PC-9 (cell line): ENCODE measurements around the gene RCBTB1. TPM values are rescaled to one million over a fixed set of nuclear protein-coding genes. Genes with fewer than 3 reads are reported as not detected.
"Not testable (repeated sequence)": the region's sequence is repeated elsewhere in the genome, so short reads cannot be mapped to it uniquely, and the experiment has no call there.

ENCODE experiments used
- BruUV-seq: library from RNA; stranded (reverse); fragments of 400-500 nt; replicated peaks from 2 replicates; lab custom pipeline; 2021; lab: Mats Ljungman, UMichigan
- CTCF ChIA-PET: fragments of 300-600 bp; sonication (Branson Sonifier 250); formaldehyde crosslinking; loops from one replicate; lab custom pipeline; 2022; ENCODE audit warnings: antibody characterized with exemption; lab: Charles Lee
- POLR2A ChIA-PET: fragments of 300-600 bp; sonication (Branson Sonifier 250); formaldehyde crosslinking; loops from one replicate; lab custom pipeline; 2022; ENCODE audit warnings: antibody characterized with exemption; ENCODE audit not compliant: unreplicated experiment; lab: Charles Lee
- DNase-seq, 2 experiments: peaks; one replicate each; pipeline versions ENCODE4 v3.0.0 to v3.0.0-alpha.2; 2015 to 2022; ENCODE audit warnings: mixed read lengths in 1 of 2
- H2AFZ ChIP-seq: fragments of 200-600 bp; sonication (generic); 2 replicates; pipeline ENCODE4 v1.8.1; 2017; ENCODE audit warnings: antibody characterized with exemption
- H3F3A ChIP-seq: fragments of 200-600 bp; sonication (generic); 2 replicates; pipeline ENCODE4 v1.8.1; 2017; ENCODE audit warnings: antibody characterized with exemption, mild to moderate bottlenecking, low read depth; ENCODE audit not compliant: insufficient read depth
- H3K27ac ChIP-seq: fragments of 200-600 bp; sonication (generic); 2 replicates; pipeline ENCODE4 v1.6.1; 2016; ENCODE audit warnings: mixed run types
- H3K27me3 ChIP-seq: fragments of 200-600 bp; sonication (generic); 2 replicates; pipeline ENCODE4 v1.6.1; 2016; ENCODE audit warnings: low read depth, mixed run types; ENCODE audit not compliant: insufficient read depth
- H3K36me3 ChIP-seq: fragments of 200-600 bp; sonication (generic); 2 replicates; pipeline ENCODE4 v1.6.1; 2016; ENCODE audit warnings: low read depth, mixed run types
- H3K4me1 ChIP-seq: fragments of 200-600 bp; sonication (generic); replicated peaks from 2 replicates; pipeline ENCODE4 v1.6.1; 2016; ENCODE audit warnings: mixed run types; ENCODE audit not compliant: insufficient read depth
- H3K4me2 ChIP-seq: fragments of 200-600 bp; sonication (generic); 2 replicates; pipeline ENCODE4 v1.6.1; 2017; ENCODE audit warnings: mixed run types
- H3K4me3 ChIP-seq: fragments of 200-600 bp; sonication (generic); 2 replicates; pipeline ENCODE4 v1.6.1; 2016; ENCODE audit warnings: mixed run types
- H3K79me2 ChIP-seq: fragments of 200-600 bp; sonication (generic); 2 replicates; pipeline ENCODE4 v1.6.1; 2017; ENCODE audit warnings: low read depth, mixed run types
- H3K9me2 ChIP-seq: fragments of 200-600 bp; sonication (generic); 2 replicates; pipeline ENCODE4 v1.8.1; 2017; ENCODE audit warnings: mild to moderate bottlenecking; ENCODE audit not compliant: insufficient read depth
- H3K9me3 ChIP-seq: fragments of 200-600 bp; sonication (generic); 2 replicates; pipeline ENCODE4 v1.8.1; 2016; ENCODE audit warnings: low read depth; ENCODE audit not compliant: insufficient read depth
- H4K20me1 ChIP-seq: fragments of 200-600 bp; sonication (generic); 2 replicates; pipeline ENCODE4 v1.8.1; 2017; ENCODE audit not compliant: insufficient read depth
- EZH2 ChIP-seq: fragments of 200-600 bp; sonication (generic); IDR thresholded peaks from 2 replicates; pipeline ENCODE4 v1.8.0; 2017; ENCODE audit warnings: antibody characterized with exemption, low read depth
- intact Hi-C: fragments of 100-400 bp; cut with micrococcal nuclease; formaldehyde crosslinking; loops from one replicate; pipeline ENCODE4 v1.10.0; 2022; ENCODE audit not compliant: unreplicated experiment
- total RNA-seq: library from RNA; stranded (reverse); gene quantifications from 2 replicates; pipeline ENCODE4 v1.2.3, GENCODE V29; 2021
- TF ChIP-seq, protein P1 (sequence below): fragments of 200-600 bp; sonication (generic); conservative IDR thresholded peaks from 2 replicates; pipeline ENCODE4 v1.6.1; 2017; ENCODE audit warnings: mixed run types, antibody characterized with exemption, mild to moderate bottlenecking, moderate library complexity

Gene RCBTB1
- total RNA-seq, 1 experiment from 2014 or later, result 16.1 TPM

DNA sequence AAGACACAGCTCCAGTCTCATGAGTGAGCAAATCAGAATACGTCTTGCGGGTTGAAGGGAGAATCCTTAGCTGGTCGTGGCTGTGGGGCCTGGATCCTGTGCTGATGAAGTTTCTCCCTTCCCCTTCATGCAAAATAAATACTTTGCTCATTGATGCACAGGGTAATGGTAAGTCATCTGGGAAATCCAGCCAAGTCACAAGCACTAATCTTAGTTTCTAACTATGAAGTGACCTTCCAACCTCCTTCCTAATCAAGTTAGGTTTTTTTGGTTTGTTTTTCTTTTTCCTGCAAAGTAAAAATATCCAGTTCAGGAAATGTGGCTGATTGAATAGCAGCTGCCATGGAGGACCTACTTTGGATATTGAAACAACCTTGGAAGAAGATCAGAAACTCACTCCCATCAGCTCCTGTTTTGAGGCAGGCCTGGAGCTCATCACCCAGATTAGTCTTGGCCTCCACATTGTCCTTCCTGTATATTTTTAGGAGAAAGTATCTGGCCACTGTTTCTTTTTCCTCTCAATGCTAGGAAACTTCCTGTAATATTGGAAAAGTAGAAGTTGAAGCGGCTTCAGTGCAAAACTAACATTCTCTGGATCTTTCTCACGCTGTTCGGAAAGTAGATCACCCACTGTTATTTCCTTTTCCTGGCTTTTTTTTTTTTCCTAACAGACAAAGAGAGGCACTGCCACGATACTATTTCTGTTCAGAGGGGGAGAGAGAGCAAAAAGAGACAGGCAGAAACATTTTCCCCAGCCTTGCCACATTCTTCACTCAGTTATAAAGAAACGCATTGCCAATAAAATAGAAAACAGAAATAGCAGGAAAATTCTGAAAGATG is 30.7 kb upstream of the RCBTB1 start:
- Histone ChIP-seq H4K20me1 (no peaks in the 10 kb centered on the region), H2AFZ (no peak overlapping the region), H3K27me3 (no peaks in the 10 kb centered on the region), H3K9me2 (no peaks in the 10 kb centered on the region), H3K4me3 (no peak overlapping the region), H3K79me2 (no peaks in the 10 kb centered on the region), H3K36me3 (no peaks in the 10 kb centered on the region), H3F3A (no peaks in the 10 kb centered on the region; the same call in 1 of the 2 replicates), H3K9me3 (no peaks in the 10 kb centered on the region), H3K4me1 (no peaks in the 10 kb centered on the region), H3K4me2 (no peak overlapping the region), H3K27ac (no peak overlapping the region)
- intact Hi-C loops, result no loop called here
- DNase-seq, result no peak
- BruUV-seq, result no TSS peak
- ChIA-PET CTCF (no interaction called here), POLR2A (no interaction called here)
- TF ChIP-seq, protein P1, sequence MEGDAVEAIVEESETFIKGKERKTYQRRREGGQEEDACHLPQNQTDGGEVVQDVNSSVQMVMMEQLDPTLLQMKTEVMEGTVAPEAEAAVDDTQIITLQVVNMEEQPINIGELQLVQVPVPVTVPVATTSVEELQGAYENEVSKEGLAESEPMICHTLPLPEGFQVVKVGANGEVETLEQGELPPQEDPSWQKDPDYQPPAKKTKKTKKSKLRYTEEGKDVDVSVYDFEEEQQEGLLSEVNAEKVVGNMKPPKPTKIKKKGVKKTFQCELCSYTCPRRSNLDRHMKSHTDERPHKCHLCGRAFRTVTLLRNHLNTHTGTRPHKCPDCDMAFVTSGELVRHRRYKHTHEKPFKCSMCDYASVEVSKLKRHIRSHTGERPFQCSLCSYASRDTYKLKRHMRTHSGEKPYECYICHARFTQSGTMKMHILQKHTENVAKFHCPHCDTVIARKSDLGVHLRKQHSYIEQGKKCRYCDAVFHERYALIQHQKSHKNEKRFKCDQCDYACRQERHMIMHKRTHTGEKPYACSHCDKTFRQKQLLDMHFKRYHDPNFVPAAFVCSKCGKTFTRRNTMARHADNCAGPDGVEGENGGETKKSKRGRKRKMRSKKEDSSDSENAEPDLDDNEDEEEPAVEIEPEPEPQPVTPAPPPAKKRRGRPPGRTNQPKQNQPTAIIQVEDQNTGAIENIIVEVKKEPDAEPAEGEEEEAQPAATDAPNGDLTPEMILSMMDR, result no peak
- TF ChIP-seq EZH2, result no peak

DNA sequence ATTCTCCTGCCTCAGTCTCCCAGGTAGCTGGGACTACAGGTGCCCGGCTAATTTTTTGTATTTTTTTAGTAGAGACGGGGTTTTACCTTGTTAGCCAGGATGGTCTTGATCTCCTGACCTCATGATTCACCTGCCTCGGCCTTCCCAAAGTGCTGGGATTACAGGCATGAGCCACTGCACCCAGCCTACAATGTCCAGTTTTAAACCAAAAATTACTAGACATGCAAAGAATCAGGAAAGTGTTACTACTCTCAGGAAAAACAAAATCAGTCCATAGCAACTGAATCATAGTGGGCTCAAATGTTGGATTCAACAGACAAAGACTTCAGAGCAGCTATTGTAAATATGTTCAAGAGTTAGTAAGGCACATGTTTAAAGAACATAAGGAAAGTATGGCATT is 26.7 kb upstream of the RCBTB1 start:
- BruUV-seq, H3K4me2 ChIP-seq, POLR2A ChIA-PET: not testable (repeated sequence)

DNA sequence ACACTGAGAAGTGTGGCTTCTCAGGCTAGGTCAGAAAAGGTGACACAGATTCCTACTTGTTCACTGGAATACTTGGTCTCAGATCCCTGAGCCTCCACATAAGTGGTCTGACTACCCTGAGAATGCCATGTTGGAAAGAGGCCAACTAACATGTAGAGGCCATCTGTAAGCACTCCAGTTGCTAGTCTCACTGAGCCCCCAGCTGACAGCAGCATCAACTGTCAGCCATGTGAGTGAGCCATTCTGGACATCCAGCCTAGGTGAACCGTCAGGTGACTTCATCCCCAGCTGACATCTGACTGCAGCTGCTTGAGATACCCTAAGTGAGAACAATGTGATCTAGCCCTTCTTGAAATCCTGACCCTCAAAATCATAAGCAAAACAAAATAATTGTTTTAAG is 24.8 kb upstream of the RCBTB1 start:
- ChIA-PET CTCF (no interaction called here), POLR2A (no interaction called here)
- Histone ChIP-seq H2AFZ (no peak overlapping the region), H3F3A (no peaks in the 10 kb centered on the region; the same call in 1 of the 2 replicates), H4K20me1 (no peaks in the 10 kb centered on the region), H3K4me2 (no peak overlapping the region), H3K9me2 (no peaks in the 10 kb centered on the region), H3K36me3 (no peaks in the 10 kb centered on the region), H3K79me2 (no peaks in the 10 kb centered on the region), H3K27ac (no peak overlapping the region), H3K4me3 (no peak overlapping the region), H3K4me1 (no peaks in the 10 kb centered on the region), H3K9me3 (no peaks in the 10 kb centered on the region), H3K27me3 (no peaks in the 10 kb centered on the region)
- BruUV-seq, result no TSS peak
- no peak for TF ChIP-seq EZH2
- TF ChIP-seq, protein P1, result no peak
- no peak for DNase-seq
- intact Hi-C loops, result no loop called here

More for the DNA sequence above, 26.7 kb upstream of the RCBTB1 start:
- H3K79me2 ChIP-seq, H3K4me3 ChIP-seq, CTCF ChIA-PET, H4K20me1 ChIP-seq, H3K27ac ChIP-seq, H3K9me2 ChIP-seq, H3K36me3 ChIP-seq, intact Hi-C loops, H2AFZ ChIP-seq, DNase-seq, H3K4me1 ChIP-seq, H3K9me3 ChIP-seq, H3F3A ChIP-seq, H3K27me3 ChIP-seq: not testable (repeated sequence)
